ENCODE data around the gene FAM174C.
A peak's percentile ranks its signal among the peaks of the same experiment; 100 is the strongest.
"Not testable (repeated sequence)": the region's sequence is repeated elsewhere in the genome, so short reads cannot be mapped to it uniquely, and the experiment has no call there.

FAM174C gene

GRCh38 chr19:1241417-1242095 is 33.8 kb upstream of the FAM174C start, which contains the start of gene ATP5F1D:
Gene ATP5F1D (plus strand): TSS chr19:1241751. CDS start chr19:1241851, 100 bp downstream.
- peak; percentile 96 for DNase-seq (ENCODE audit: low spot score)
- TF ChIP-seq CTCF (IDR thresholded peaks at IDR 0.05; ENCODE audit: borderline replicate concordance, control extremely low read depth, extremely low read depth, insufficient read depth, missing control alignments) = no peak
- in situ Hi-C loops (cut with MboI; ENCODE audit: low sequenced_read_pairs, unreplicated experiment) = no loop called here

GRCh38 chr19:1243768-1244692 is 31.3 kb upstream of the FAM174C start:
- in situ Hi-C loops (cut with MboI; ENCODE audit: low sequenced_read_pairs, unreplicated experiment) = no loop called here
- peak; percentile 93 for TF ChIP-seq CTCF (IDR thresholded peaks at IDR 0.05; ENCODE audit: borderline replicate concordance, control extremely low read depth, extremely low read depth, insufficient read depth, missing control alignments)
- peak; percentile 89 for DNase-seq (ENCODE audit: low spot score)

- no peak for TF ChIP-seq CTCF (IDR thresholded peaks at IDR 0.05; ENCODE audit: borderline replicate concordance, control extremely low read depth, extremely low read depth, insufficient read depth, missing control alignments)
- no peak for DNase-seq (ENCODE audit: low spot score)
- in situ Hi-C loops (cut with MboI; ENCODE audit: low sequenced_read_pairs, unreplicated experiment) = no loop called here
These were observed 30.5 kb upstream of the FAM174C start for GRCh38 chr19:1244693-1245451.

- TF ChIP-seq CTCF (IDR thresholded peaks at IDR 0.05; ENCODE audit: borderline replicate concordance, control extremely low read depth, extremely low read depth, insufficient read depth, missing control alignments) = no peak
- no peak for DNase-seq (ENCODE audit: low spot score)
- in situ Hi-C loops (cut with MboI; ENCODE audit: low sequenced_read_pairs, unreplicated experiment) = no loop called here
These were observed 29.7 kb upstream of the FAM174C start for GRCh38 chr19:1245494-1246264.

- DNase-seq (ENCODE audit: low spot score); in situ Hi-C loops (cut with MboI; ENCODE audit: low sequenced_read_pairs, unreplicated experiment): not testable (repeated sequence)
These were observed 28.9 kb upstream of the FAM174C start for GRCh38 chr19:1246265-1247087.

GRCh38 chr19:1247748-1248138 is 27.6 kb upstream of the FAM174C start:
- in situ Hi-C loops (cut with MboI; ENCODE audit: low sequenced_read_pairs, unreplicated experiment) = no loop called here
- DNase-seq (ENCODE audit: low spot score) = no peak
- TF ChIP-seq CTCF (IDR thresholded peaks at IDR 0.05; ENCODE audit: borderline replicate concordance, control extremely low read depth, extremely low read depth, insufficient read depth, missing control alignments) = no peak
